ENCODE results near the gene SGMS2.
A peak's percentile ranks its signal among the peaks of the same experiment; 100 is the strongest.

Gene SGMS2

DNA sequence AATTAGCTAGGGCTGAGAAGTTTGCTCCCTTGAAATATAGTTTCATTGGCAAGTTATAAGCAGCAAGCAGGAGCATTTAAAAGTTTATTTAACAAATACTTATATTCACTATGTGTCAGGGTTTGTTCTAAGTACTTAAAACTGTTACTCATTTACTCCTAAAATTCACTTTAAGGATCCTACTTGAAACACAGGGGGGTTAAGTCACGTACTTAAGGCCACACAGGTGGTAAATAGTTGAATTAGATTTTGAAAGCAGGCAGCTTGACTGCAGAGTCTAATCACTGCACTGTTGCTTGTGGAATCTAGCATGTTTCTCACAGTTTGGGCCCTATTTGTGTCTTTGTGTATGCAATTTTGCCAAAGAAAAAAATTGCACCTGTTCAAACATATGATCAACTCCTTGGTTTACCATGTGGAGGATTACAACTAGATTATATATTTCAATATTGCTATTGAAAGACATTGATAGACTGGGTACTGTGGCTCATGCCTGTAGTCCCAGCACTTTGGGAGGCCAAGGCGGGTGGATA lies 7.6 kb downstream of the SGMS2 start:
- Histone ChIP-seq H3K27ac (no peak overlapping the region), H3K4me3 (ENCODE audit: low read depth, low read length) (no peak overlapping the region), H3K27me3 (replicated peaks) (no peaks in the 10 kb centered on the region), H3K36me3 (replicated peaks) (no peaks in the 10 kb centered on the region)
- in situ Hi-C loops (cut with HindIII; ENCODE audit: low pct_ligation_motif_present, low sequenced_read_pairs), result no loop called here
- DNase-seq, result no peak
- TF ChIP-seq, protein P1, sequence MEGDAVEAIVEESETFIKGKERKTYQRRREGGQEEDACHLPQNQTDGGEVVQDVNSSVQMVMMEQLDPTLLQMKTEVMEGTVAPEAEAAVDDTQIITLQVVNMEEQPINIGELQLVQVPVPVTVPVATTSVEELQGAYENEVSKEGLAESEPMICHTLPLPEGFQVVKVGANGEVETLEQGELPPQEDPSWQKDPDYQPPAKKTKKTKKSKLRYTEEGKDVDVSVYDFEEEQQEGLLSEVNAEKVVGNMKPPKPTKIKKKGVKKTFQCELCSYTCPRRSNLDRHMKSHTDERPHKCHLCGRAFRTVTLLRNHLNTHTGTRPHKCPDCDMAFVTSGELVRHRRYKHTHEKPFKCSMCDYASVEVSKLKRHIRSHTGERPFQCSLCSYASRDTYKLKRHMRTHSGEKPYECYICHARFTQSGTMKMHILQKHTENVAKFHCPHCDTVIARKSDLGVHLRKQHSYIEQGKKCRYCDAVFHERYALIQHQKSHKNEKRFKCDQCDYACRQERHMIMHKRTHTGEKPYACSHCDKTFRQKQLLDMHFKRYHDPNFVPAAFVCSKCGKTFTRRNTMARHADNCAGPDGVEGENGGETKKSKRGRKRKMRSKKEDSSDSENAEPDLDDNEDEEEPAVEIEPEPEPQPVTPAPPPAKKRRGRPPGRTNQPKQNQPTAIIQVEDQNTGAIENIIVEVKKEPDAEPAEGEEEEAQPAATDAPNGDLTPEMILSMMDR (IDR thresholded peaks at IDR 0.05; ENCODE audit: low read depth, low read length, missing control alignments), result no peak

GRCh38 chr4:107834241-107834794 lies 9.6 kb downstream of the SGMS2 start:
- in situ Hi-C loops (cut with HindIII; ENCODE audit: low pct_ligation_motif_present, low sequenced_read_pairs), result no loop called here
- DNase-seq, result no peak
- H3K4me3 ChIP-seq (ENCODE audit: low read depth, low read length), result no peak overlapping the region

DNA sequence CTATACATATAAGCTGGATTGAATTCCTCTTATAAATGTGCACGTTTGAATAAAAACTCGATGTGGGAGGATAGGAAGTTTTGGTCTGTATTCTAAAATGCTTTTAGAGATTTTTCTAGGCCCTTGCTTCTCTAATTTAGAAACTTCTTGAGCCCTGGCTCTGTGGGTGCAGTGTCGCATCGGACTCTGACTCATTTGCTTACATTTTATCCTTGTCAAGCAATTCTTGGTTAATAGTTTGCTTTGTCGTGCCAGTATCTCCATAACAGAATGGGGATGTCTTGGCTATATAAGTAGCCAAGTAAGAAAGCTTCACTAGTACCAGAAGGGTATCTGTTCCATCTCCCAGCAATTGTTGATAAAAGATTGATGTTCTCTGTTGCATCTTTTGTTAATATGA lies 10.7 kb downstream of the SGMS2 start:
- TF ChIP-seq, protein P1 (IDR thresholded peaks at IDR 0.05; ENCODE audit: low read depth, low read length, missing control alignments), result no peak
- H3K27me3 ChIP-seq (replicated peaks), result no peaks in the 10 kb centered on the region
- no peak overlapping the region for H3K4me3 ChIP-seq (ENCODE audit: low read depth, low read length)
- H3K27ac ChIP-seq, result no peak overlapping the region
- H3K36me3 ChIP-seq (replicated peaks), result no peaks in the 10 kb centered on the region
- in situ Hi-C loops (cut with HindIII; ENCODE audit: low pct_ligation_motif_present, low sequenced_read_pairs), result no loop called here
- DNase-seq, result peak; percentile 10

More at GRCh38 chr4:107834241-107834794, 9.6 kb downstream of the SGMS2 start:
- no peak overlapping the region for H3K27ac ChIP-seq
- H3K27me3 ChIP-seq (replicated peaks), result no peaks in the 10 kb centered on the region
- H3K36me3 ChIP-seq (replicated peaks), result no peaks in the 10 kb centered on the region
- TF ChIP-seq, protein P1 (IDR thresholded peaks at IDR 0.05; ENCODE audit: low read depth, low read length, missing control alignments), result no peak

DNA sequence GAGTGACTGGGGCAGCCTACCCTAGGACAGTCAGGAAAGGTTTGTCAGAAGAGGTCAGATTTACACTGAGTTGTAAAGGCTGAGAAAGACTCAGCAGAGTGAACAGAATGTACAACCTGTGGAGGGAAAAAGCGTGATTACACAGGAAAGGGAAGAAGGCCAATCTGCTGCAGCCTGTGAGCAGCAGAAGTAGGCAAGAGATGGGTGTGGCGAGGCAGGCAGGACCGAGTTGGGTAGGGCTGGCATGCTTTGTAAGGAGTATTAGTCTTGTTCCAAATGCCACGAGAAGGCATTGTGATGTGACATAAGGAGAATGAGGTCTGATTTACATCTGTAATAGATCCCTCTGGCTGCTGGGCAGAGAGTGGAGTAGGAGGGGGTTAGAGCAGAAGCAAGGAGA lies 12.6 kb downstream of the SGMS2 start:
- Histone ChIP-seq H3K36me3 (replicated peaks) (no peaks in the 10 kb centered on the region), H3K27me3 (replicated peaks) (no peaks in the 10 kb centered on the region), H3K27ac (no peak overlapping the region), H3K4me3 (ENCODE audit: low read depth, low read length) (no peak overlapping the region)
- no peak for DNase-seq
- in situ Hi-C loops (cut with HindIII; ENCODE audit: low pct_ligation_motif_present, low sequenced_read_pairs), result no loop called here
- TF ChIP-seq, protein P1 (IDR thresholded peaks at IDR 0.05; ENCODE audit: low read depth, low read length, missing control alignments), result no peak

DNA sequence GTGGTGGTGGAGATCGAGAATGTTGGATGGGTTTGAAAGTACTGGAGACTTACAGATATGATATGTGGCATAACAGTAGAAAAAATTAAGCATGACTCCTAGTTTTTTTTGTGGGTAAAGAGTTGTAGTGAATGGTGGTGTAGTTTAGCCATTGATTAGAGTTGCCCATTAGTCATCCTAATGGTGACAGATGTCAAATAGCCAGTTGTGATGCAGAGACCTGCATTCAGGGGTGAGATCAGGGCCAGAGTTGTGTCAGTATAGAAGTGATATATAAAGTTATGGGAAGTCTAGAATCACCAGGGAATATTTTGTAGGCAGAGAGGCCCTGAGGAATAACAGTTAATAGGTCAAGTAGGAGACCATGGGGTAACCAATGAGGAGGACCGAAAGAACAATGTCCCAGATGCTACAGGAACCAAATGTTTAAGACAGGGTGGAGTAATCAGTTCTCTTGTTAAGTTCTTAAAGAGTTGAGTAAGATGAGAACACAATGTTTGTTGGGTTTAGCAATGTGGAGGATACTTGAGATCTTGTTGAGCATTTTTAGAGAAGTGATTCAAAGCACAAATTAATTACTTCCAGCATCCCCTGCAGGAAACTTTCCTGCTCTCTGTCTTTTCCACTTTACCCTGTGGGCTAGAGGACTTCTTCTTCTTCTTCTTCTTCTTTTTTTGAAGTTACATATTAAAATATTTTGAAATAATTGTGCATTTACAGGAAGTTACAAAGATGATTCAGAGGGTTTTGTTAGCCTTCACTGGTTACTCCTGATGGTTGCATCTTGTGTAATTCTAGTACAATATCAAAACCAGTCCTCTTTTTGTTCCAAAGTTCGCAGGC lies 13.3 kb downstream of the SGMS2 start:
- Histone ChIP-seq H3K36me3 (replicated peaks) (no peaks in the 10 kb centered on the region), H3K27me3 (replicated peaks) (no peaks in the 10 kb centered on the region), H3K4me3 (ENCODE audit: low read depth, low read length) (no peak overlapping the region), H3K27ac (no peak overlapping the region)
- TF ChIP-seq, protein P1 (IDR thresholded peaks at IDR 0.05; ENCODE audit: low read depth, low read length, missing control alignments), result no peak
- in situ Hi-C loops (cut with HindIII; ENCODE audit: low pct_ligation_motif_present, low sequenced_read_pairs), result no loop called here
- no peak for DNase-seq

All from brain microvascular endothelial cell (primary cell).